ENCODE results near the gene GNAI2.
A peak's percentile ranks its signal among the peaks of the same experiment; 100 is the strongest.
"Not testable (repeated sequence)": the region's sequence is repeated elsewhere in the genome, so short reads cannot be mapped to it uniquely, and the experiment has no call there.

The GNAI2 gene

GRCh38 chr3:50205413-50206276 is 30.4 kb upstream of the GNAI2 start:
- peak in 1 of 2 experiments; percentile 69 for DNase-seq

DNA sequence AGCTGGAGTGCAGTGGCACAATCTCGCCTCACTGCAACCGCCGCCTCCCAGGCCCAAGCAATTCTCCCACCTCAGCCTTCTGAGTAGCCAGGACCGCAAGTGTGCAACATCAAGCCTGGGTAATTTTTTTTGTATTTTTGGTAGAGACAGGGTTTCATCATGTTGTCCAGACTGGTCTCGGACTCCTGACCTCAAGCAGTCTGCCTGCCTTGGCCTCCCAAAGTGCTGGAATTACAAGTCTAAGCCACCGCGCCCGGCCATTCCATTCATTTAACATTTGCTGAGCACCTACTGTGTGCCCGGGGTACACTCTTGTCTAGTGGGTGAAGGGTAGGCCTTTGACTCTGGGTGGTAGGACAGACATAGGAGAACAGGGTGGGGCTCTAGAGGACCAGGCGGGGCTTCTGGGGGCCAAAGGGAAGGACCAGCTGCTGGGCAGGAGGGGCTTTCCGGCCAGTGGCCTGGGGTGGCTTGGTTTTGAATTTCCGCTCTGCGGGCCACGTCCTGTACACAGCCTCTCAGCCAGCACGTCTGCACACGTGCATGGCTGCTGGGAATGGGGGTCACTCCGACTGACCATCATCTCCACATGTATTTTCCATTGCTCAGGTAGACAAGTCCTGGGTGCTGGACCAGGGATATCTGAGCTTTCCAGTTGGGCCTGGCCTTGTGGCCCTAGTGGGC is 28.5 kb upstream of the GNAI2 start:
- no peak for DNase-seq

- no peak for DNase-seq
Observed at GRCh38 chr3:50208677-50209344, 27.2 kb upstream of the GNAI2 start.

DNA sequence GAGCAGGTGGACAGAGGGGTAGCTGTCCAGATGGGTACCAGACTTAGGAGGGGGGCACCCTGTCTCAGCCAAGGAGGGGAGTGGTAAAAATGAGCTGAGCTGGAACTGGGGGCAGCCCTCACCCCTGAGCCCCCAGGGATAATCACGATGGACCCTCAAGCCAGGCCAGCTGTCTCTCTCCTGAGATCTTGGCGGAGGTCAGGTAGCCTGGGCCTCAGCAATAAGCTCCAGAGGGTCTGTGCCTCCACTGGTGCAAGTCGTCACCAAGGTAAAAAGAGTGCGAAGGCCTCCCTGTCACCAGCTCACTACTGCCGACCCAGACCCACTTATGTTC is 25.9 kb upstream of the GNAI2 start:
- DNase-seq, result no peak

DNA sequence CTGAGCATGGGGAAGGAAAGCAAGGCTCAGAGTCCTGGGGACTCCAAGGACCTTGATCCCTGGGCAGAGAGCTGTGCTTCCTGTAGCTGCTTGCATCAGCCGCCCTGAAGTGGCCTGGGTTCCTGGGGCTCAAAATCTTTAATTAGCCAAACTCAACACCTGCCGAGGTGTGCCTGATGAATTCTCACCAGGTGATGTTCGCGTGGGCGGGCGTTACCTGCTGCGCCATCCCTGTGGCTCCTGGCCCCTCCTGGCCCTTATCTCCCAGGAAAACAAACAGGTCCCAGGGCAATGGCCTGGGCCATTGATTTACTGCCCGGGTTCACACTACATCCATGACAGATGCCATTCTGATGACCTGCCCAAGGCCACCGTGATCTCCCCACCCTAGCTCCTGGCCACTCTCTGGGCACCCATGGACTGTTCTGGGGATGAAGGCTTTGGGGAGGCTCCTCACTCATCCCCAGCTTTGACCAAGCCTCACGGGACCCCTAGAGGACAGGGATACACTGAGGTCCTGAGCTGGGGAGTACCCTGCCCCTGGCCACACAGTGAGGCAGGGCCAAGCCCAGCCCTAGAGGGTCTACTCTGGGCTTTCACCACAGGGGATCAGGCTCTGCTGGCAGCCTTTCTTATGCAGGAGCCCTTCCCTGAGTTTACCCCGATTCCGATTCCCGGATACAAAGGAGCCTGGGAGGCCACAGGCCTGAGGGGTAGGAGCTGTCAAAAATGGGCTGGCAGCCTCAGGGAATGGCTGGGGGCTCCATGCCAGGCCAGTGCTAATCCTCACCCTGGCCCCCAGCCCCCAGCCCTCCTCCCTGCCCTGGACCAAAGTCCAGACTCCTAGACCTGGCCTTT is 25.3 kb upstream of the GNAI2 start:
- DNase-seq, result no peak

DNA sequence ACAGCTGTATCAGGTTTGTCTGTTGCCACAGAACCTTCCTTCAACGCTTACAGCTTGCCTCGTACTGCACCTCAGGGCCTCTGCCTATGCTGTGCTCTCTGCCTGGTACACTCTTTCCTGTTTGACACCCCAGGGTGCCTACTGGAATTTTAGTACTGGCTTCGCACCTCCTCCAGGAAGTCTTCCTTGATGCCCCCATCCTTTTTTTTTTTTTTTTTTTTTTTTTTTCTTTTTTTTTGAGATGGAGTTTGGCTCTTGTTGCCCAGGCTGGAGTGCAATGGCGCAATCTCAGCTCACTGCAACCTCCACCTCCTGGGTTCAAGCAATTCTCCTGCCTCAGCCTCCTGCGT is 24.7 kb upstream of the GNAI2 start:
- not testable (repeated sequence) for DNase-seq

GRCh38 chr3:50211930-50212329 is 24.1 kb upstream of the GNAI2 start:
- DNase-seq, result no peak

GRCh38 chr3:50212502-50212901 is 23.5 kb upstream of the GNAI2 start:
- no peak for DNase-seq

DNA sequence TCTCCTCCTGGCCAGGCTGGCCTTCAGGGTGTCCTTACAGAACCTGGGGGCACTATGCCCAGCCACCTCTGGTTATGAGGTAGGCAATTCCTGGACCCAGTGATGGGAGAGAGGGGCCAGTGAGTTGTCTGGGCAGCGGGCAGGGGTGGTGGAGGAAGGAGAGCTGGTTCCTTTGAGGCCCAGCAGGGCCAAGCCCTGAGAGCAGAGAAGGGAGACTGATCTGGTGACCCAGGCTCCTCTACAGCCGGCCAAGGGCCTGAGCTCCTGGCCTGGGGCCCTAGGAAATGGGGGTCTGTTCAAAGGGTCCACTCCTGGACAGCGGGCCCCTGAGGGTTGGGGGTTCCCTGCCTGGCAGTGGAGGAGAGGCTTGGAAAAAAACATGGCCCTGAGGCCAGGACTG is 23.0 kb upstream of the GNAI2 start:
- no peak for DNase-seq

DNA sequence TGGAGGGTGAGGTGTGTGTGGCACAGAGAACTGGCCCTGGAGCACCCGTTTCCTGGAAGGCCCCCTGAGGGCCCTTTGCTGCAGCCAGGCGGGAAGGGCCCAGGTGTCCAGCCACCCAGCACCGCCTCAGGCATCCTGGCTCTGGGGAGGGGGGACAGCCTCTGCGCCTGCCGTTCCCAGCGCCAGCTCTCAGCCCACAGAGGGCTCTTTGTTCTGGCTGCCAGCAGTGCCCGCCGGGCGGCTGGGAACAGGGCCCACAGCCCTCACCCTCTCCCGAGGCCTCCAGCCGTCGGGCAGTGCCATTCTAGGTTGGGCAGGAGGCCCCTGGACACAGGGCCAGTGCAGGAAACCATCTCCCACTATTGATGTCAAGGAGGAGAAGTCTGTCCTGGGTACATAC is 22.6 kb upstream of the GNAI2 start:
- peak in 1 of 2 experiments; percentile 54 for DNase-seq

GRCh38 chr3:50214824-50215223 is 21.2 kb upstream of the GNAI2 start:
- DNase-seq, result no peak

GRCh38 chr3:50215529-50215928 is 20.5 kb upstream of the GNAI2 start:
- DNase-seq, result no peak

GRCh38 chr3:50217681-50218080 is 18.3 kb upstream of the GNAI2 start:
- no peak for DNase-seq

DNA sequence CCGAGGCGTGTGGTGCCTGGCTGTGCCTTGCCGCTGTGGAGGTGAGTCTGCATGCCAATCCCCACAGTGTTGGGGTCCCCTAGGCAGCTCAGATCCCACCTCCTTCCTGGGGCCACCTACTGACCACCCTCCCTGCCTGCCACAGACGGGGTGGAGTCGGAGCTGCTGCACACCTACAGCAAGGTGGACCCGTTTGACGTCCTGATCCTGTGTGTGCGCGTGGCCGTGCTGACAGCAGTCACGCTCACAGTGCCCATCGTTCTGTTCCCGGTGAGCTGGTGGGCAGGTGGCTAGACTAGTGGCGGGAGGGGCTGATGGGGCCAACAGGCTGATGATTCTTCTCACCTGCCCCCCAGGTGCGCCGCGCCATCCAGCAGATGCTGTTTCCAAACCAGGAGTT is 17.6 kb upstream of the GNAI2 start:
- no peak for DNase-seq

DNA sequence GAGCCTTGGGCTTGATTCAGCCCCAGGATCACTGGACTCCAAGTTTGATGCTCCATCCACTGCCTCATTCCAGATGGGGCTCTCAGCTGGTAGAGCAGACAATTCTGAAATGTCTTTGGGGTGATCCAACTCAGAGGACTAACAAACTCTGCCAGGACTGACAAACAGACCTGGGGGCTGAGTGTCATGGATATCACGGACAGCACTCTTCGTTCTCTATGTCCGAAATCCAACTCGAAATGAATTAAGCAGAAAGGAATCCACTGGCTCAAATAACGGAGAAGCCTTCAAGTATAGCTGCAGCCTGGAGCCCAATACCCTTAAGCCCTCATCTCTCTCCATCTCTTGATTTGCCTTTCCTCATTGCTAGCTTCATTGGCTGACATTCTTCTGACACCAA is 16.7 kb upstream of the GNAI2 start:
- DNase-seq, result no peak

DNA sequence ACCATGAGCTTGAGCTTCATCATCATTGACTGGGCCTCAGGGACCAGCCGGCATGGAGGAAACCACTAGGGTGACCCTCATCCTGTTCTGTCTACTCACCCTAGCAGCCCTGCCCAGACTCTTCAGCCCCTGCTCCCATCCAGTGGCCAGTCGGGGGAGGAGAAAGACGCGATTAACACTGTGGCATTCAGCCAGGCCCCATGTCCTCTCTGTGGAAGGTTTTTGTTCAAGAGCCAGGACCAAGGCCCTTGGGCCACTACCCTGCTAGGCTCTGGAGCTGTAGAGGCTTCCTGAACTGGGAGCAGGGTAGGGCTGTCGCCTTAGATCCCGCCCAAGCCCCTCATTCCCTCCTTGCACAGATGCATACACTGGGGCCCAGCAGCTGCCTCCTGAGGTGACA is 15.9 kb upstream of the GNAI2 start:
- no peak for DNase-seq

- DNase-seq, result no peak
Observed at GRCh38 chr3:50221051-50221410, 15.0 kb upstream of the GNAI2 start.

DNA sequence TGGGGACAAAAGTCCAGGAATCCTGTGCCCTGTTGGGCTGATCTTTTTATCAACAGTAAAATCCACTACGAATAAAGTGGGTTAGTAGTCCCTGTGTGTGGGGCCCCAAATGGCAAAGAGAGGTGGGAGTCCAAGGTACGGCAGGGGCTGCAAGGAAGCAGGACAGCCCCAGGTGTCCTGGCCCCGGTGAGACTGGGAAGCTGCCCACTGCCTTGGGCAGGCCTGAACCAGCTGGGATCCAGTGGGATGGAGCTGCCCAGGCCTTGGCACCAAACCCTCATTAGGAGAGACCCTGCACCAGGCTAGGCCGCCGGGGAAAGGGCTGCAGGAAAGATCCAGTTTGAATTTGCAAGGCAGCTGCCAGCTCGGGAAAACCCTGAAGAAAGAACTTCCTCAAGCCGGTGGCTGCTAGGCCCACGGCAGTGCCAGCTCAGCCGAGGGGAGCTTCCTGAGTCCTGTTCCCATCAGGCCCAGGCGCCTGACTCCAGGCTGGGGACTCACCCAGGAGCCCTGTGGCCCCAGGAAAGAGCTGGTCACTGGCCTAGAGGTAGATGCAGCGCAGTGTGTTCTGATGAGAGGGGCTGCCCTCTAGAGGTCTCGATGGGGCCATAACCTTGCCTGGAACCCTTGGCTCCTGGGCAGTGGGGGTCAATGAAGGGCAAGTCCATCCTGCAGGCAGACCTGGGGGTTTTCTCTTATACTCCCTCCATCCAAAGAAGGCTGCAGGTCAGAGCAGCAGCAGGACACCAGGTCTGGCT is 14.4 kb upstream of the GNAI2 start:
- DNase-seq, result no peak

GRCh38 chr3:50222169-50222528 is 13.9 kb upstream of the GNAI2 start:
- DNase-seq, result no peak

GRCh38 chr3:50224639-50225038 is 11.4 kb upstream of the GNAI2 start:
- DNase-seq, result peak in 1 of 2 experiments; percentile 14

DNA sequence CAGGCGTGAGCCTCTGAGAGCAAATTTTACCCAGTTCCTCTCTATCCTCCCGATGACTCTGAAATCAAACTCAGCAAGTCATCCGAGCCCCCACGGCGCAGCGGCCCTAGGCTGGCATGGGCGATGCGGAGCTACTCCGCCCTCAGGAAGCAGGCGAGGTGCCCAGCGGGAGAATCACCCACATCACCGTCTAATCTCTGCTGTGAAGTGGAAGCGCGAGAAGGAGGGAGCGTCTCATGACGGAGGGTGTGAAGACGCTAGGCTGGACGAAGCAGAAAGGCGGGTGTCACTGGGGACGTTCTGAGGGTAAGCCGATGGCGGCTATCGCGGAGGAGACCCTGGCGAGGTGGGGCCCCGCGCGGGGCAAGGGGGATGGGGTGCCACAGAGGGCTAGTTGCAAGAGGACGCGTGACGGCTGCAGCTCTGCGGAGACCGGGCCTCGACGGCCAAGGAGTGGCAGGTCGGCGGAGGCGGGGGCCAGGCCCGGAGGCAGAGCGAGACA is 9.1 kb upstream of the GNAI2 start:
- peak in 1 of 2 experiments; percentile 74 for DNase-seq

Data from NCI-H526 (cell line).